ENCODE measurements around the gene IP6K3. TPM values are rescaled to one million over a fixed set of nuclear protein-coding genes. Genes with fewer than 3 reads are reported as not detected.

The IP6K3 gene
- polyA plus RNA-seq, 1 of the 3 experiments (the other 2 are of a cell fraction) = 0.21 TPM

- TF ChIP-seq REST (IDR thresholded peaks at IDR 0.05; ENCODE audit: low read depth, low read length) (no peak), CHD2 (IDR thresholded peaks at IDR 0.05; ENCODE audit: low read length, partially characterized antibody) (no peak), GABPA (IDR thresholded peaks at IDR 0.05; ENCODE audit: low read depth) (no peak), RFX5 (IDR thresholded peaks at IDR 0.05; ENCODE audit: low read length) (no peak)
Measured at GRCh38 chr6:33686225-33686924, 60.3 kb downstream of the IP6K3 start (continued).

- Histone ChIP-seq H3K27me3 (ENCODE audit: insufficient read depth) (no peaks in the 10 kb centered on the region), H3K36me3 (replicated peaks in 1 of 2; ENCODE audit: control insufficient read depth in 1 of 2, insufficient read depth in 2 of 2, low read length in 1 of 2) (no peaks in the 10 kb centered on the region), H2AFZ (ENCODE audit: low read depth) (no peak overlapping the region), H3K79me2 (ENCODE audit: insufficient read depth) (no peaks in the 10 kb centered on the region), H3K4me3 (ENCODE audit: low read depth in 2 of 2, low read length in 1 of 2) (no peak overlapping the region), H3K9me2 (no peaks in the 10 kb centered on the region), H3K9ac (no peak overlapping the region), H3K4me1 (ENCODE audit: control insufficient read depth in 1 of 2, insufficient read depth in 2 of 2, low read depth in 1 of 2, low read length in 1 of 2) (no peaks in the 10 kb centered on the region; a peak in 1 of 4 replicates), H3K4me2 (no peak overlapping the region), H3K9me3 (no peaks in the 10 kb centered on the region), H4K20me1 (ENCODE audit: insufficient read depth) (no peaks in the 10 kb centered on the region), H3K27ac (ENCODE audit: low read depth in 2 of 2, low read length in 1 of 2) (no peak overlapping the region), H3F3A (replicated peaks; ENCODE audit: insufficient read depth) (no peaks in the 10 kb centered on the region)
- WGBS (ENCODE audit: low lambda C conversion rate) = 92% methylated on average over 7 of the region's 38 CpGs
- TF ChIP-seq USF2 (IDR thresholded peaks at IDR 0.05; ENCODE audit: borderline replicate concordance, low read depth, low read length) (no peak), IRF3 (IDR thresholded peaks at IDR 0.05; ENCODE audit: low read depth, low read length) (no peak), RCOR1 (IDR thresholded peaks at IDR 0.05; ENCODE audit: low read length) (no peak), SMC3 (IDR thresholded peaks at IDR 0.05; ENCODE audit: low read depth, low read length) (no peak), RFX5 (IDR thresholded peaks at IDR 0.05; ENCODE audit: low read length) (no peak), POLR2AphosphoS5 (IDR thresholded peaks at IDR 0.05; ENCODE audit: low read depth, low read length) (no peak), TAF1 (IDR thresholded peaks at IDR 0.05; ENCODE audit: borderline replicate concordance, low read depth, low read length) (no peak), RAD21 (IDR thresholded peaks at IDR 0.05; ENCODE audit: low read length) (no peak), FOSL2 (IDR thresholded peaks at IDR 0.05; ENCODE audit: borderline replicate concordance, low read depth) (no peak), GATA2 (CRISPR knock-in tag; IDR thresholded peaks at IDR 0.05) (no peak), ZBTB33 (IDR thresholded peaks at IDR 0.05; ENCODE audit: borderline replicate concordance, low read depth) (no peak), FOXJ3 (CRISPR knock-in tag; IDR thresholded peaks at IDR 0.05) (no peak), MXI1 (IDR thresholded peaks at IDR 0.05; ENCODE audit: low read depth, low read length) (no peak), USF1 (IDR thresholded peaks at IDR 0.05; ENCODE audit: borderline replicate concordance, low read depth) (no peak)
- ChIA-PET CTCF (interaction anchor here (2.2 to 2.3 kb wide), 2 partner anchors 15 to 96 kb away, joined by 9 to 10 read pairs; no protein-coding TSS in a partner anchor), POLR2A (interaction anchor here (1.4 kb wide), 1 partner anchor 9 kb away, joined by 3 read pairs; no protein-coding TSS in a partner anchor)
- peak; percentile 23 for DNase-seq
Measured at GRCh38 chr6:33685411-33686224, 61.1 kb downstream of the IP6K3 start.

Measured in SK-N-SH (cell line).